ENCODE data around the gene POLD3.
"Not testable (repeated sequence)": the region's sequence is repeated elsewhere in the genome, so short reads cannot be mapped to it uniquely, and the experiment has no call there.

Gene POLD3

DNA sequence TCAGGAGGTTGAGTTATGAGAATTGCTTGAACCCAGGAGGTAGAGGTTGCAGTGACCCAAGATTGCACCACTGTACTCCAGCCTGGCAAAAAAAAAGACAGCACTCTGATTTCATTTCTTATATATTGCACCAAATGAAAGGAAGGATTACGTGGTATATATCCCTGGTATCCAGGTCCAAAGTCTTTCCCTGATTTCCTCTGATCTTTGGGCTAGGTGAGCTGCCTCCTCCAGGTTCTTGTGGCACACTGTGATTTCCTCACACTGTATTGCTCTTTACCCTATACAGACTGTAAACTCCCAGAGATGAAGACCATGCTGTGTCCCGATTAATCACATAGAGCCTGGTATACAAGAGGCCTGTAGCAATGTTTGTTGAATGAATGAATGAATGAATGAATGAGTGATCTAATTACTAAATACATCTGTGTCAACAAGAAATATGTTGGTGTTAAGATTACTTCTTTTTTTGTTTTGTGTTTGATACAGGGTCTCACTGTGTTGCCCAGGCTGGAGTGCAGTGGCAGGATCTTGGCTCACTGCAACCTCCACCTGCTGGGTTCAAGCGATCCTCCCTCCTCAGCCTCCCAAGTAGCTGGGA lies 9.3 kb upstream of the POLD3 start:
- no peak for DNase-seq

DNA sequence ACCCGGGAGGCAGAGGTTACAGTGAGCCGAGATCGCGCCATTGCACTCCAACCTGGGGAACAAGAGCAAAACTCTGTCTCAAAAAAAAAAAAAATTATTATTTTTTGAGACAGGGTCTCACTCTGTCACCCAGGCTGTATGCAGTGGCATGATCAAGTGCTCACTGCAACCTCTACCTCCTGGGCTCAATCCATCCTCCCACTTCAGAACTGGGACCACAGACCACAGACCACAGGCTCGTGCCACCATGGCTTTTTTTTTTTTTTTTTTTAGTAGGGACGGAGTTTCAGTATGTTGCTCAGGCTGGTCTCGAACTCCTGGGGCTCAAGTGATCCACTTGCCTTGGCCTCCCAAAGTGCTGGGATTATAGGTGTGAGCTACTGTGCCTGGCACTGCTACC lies 1.9 kb upstream of the POLD3 start:
- not testable (repeated sequence) for DNase-seq

- DNase-seq = no peak
Observed at GRCh38 chr11:74592063-74592440, 330 bp upstream of the POLD3 start.

DNA sequence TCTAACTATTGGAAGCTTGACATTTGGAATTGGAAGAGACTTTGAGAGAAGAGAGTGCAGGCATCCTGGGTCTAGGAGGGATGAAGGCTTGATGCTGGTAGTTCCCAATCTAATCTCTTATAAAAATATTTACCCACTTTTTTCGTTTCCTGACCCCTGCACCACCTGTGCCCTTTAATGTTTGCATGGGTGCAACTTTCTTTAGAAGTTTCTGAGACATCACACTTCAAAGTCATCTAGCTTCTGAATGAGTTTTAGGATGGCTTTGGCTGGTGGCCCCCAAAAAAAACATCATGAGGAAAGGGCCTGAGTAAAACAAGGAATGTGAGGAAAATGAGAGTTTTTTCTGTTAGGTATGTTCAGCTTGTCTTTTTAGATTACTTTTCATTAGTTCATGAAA lies 1.1 kb downstream of the POLD3 start:
- no peak for DNase-seq

- no peak for DNase-seq
Observed at GRCh38 chr11:74602637-74603556, 10.5 kb downstream of the POLD3 start.

DNA sequence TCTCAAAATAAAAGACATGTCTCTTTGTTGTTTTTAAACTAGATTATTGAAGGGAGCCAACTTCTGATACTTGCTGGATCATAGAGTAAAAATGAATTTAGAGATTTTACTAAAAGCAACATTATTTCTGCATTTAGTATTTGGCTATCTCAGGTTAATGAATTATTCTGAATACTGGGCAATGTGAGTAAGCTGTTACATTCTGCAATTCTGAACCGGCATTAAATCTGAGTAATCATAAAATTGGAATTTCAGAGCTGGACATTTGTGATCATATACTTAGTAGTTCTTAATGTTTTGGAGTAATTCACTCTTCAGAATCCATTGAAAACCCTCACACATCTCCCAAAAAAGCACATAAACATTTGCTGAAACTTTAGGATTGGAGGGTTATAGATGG lies 11.5 kb downstream of the POLD3 start:
- no peak for DNase-seq

- DNase-seq = no peak
Observed at GRCh38 chr11:74604311-74604710, 11.9 kb downstream of the POLD3 start.

GRCh38 chr11:74605403-74605802 lies 13.0 kb downstream of the POLD3 start:
- no peak for DNase-seq

DNA sequence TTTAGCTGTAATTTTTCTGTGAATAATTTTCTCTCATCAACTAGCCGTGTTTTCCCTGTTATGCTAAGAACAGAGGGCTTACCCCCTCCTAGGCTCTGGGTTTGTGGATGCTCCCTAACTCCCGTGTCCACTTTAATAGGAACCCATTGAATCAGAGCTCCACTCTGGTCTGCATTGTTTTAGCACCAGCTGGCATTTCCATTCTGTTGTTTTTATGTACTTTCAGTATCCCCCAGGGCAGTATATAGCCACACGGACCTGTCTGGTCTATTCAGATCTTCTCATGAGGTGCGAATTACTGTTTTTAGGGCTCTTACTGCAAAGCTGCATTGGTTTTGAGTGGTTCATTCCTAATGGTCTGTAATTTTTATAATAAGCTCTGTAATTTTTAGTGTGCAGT lies 16.0 kb downstream of the POLD3 start:
- no peak for DNase-seq

DNA sequence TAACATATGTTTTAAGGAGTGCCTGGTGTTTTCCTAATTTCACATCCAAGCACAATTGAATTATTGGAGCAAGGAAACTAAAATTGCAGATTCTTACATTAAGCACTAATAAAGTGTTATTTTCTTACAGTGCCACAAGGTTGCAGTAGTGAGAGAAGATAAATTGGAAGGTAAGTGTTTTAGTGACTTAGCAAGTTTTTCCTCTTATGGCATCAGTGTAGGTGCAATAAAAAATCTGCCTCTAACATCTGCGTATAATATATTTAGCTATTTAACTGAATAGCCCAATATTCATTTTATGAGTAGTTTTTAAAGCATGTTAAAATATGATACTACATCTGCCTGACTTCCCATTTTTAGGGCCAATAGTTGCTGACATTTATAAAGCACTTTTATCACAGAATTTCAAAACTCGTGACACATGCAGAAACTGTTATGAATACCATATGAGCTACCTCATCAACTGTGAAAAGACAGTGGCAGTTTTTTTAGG lies 19.0 kb downstream of the POLD3 start:
- no peak for DNase-seq

GRCh38 chr11:74612877-74613276 lies 20.5 kb downstream of the POLD3 start:
- DNase-seq = no peak

GRCh38 chr11:74615311-74615710 lies 22.9 kb downstream of the POLD3 start:
- DNase-seq = no peak

DNA sequence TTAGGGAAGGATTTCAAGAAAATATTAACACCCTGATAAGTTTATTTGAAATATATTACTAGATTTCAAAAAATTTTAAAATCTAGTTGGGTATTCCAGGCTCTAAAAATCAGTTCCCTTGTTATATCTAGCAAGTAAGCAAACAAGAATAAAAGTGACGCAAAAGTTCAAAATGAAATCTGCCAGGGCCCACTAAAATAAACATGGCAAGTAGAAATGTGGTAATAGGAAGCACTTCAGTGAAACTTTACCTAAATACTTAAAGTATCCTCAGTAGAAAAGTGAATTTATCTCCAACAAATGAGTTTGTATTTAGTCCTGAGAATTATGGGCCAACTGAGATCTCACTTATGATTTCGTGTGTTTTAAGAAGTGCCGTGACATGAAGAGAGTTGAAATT lies 23.6 kb downstream of the POLD3 start:
- no peak for DNase-seq

DNA sequence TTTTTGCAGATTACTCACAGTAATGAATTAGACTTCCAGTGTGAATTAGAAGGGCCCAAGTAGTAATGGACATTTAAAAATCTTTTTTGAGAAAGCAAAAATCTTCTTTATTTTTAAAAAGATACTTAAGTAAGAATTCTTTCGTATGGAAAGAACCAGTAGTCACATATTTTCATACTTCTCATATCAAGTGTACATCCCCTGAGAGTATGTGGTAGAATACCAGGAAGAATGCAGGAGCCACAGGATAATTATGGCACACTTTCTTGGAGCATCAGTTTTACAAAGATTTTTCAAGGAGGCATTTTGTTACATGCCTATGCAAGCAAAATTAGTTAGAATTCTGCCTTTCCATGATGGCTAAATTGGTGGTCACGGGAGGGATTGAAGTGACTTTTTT lies 28.1 kb downstream of the POLD3 start:
- no peak for DNase-seq

- DNase-seq = no peak
Observed at GRCh38 chr11:74626130-74626529, 33.7 kb downstream of the POLD3 start.

DNA sequence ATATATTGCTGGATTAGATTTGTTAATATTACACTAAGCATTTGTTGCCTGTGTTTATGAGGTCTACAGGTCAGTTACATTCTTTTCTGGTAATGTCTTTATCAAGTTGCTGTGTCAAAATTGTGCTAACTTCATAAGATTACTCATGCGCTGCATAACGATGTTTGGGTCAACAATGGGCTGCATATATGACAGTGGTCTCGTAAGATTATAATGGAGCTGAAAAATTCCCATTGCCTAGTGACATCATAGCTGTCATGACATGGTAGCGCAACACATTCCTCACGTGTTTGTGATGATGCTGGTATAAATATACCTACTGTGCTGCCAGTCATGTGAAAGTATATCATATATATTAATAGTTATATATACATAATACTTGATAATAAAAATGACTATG lies 34.2 kb downstream of the POLD3 start:
- no peak for DNase-seq

- DNase-seq = no peak
Observed at GRCh38 chr11:74627381-74627780, 35.0 kb downstream of the POLD3 start.

DNA sequence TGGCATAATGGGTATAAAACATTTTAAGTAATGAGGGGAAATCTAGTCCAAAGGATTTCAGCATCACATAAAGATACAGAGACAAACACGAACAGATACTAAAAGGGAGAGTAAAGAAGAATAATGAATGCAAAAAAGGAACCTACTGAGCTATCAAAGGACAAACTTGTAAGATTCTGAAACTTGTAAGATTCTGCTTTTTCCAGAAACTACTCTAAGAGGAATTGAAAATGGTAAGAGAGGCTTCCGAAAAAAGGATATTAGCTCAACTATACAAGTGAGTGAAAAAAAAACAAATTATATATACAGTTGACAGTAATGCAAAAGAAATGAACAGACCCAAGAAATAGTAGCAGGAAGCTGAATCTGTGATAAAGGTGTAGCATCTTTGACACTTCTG lies 37.7 kb downstream of the POLD3 start:
- no peak for DNase-seq

- DNase-seq = no peak
Observed at GRCh38 chr11:74633406-74634393, 41.3 kb downstream of the POLD3 start.

DNA sequence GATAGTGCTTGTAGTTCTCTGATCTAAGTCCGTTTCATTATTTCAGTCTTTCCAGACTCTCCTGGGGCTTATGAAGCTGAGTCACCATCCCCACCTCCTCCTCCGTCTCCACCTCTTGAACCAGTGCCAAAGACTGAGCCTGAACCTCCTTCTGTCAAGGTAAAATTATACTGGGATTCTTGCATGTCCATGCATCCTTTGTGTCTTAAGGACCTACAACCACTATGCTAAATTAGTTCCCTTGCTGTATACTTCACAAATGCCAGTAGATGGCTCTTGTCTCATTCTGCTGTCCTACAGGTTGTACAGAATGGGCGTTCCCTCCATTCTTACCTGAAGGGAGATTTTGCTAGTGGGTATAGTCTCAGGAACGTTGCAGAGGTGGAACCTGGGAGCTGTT lies 42.2 kb downstream of the POLD3 start:
- no peak for DNase-seq

- DNase-seq = no peak
Observed at GRCh38 chr11:74636630-74637184, 44.3 kb downstream of the POLD3 start.

DNA sequence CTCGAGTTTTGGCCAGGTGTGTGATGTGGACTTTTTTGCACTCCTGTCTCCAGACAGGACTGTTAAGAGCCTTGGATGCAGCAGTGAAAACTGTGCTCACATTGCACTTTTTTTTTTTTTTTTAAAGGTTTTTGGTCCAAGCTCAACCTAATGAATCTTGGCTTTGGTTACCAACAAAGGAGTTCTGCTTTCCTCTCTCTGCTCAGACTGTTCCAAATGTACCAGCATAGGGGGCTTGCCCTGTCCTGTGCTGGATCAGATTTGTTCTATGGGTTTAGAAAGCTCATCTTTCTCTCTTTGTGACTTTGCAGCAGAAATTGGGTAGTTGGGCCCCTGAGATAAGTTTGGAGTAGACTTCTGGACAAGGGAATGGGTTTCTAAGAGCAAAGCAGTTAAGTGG lies 45.3 kb downstream of the POLD3 start:
- DNase-seq = no peak

DNA sequence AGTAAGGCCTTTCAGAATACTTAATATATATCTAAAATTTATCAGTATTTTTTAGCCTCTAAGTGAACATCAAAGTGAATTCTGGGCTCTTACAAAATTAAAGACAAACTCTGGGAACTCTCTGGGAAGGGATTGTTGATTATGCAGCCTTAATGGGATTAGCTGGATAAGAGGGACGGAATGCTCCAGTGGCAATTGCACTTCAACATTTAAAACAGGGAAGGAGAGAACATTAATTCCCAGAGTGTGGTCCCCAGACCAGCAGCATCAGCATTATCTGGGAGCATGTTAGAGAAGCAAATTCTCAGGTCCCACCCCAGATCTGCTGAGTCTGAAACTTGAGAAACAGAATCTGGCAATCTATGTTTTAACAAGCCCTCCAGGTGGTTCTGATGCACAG lies 46.5 kb downstream of the POLD3 start:
- no peak for DNase-seq

All from stimulated activated CD4-positive, alpha-beta T cell treated with anti-CD3 and anti-CD28 coated beads, Interleukin-4, amount 100 ng/mL, for 4 hours (primary cell).